GM21423 (cell line): ENCODE results near the gene CHD6.

Source experiments
- ATAC-seq: cut with Tn5 transposase; IDR thresholded peaks from one replicate; pipeline ENCODE4 v1.9.1; 2021; ENCODE audit warnings: mild to moderate bottlenecking, moderate library complexity; ENCODE audit not compliant: unreplicated experiment

CHD6 gene

GRCh38 chr20:41617902-41618806 is at the start of gene CHD6:
Gene CHD6 (minus strand): TSS chr20:41618377. CDS start chr20:41551337, 67,040 bp downstream.
- peak; percentile 99 for ATAC-seq

- no peak for ATAC-seq
Measured at GRCh38 chr20:41664584-41664983, 46.4 kb upstream of the CHD6 start.

- ATAC-seq = no peak
Measured at GRCh38 chr20:41657655-41658054, 39.5 kb upstream of the CHD6 start.

- ATAC-seq = no peak
Measured at GRCh38 chr20:41655962-41656618, 37.9 kb upstream of the CHD6 start.

- ATAC-seq = no peak
Measured at GRCh38 chr20:41654884-41655283, 36.7 kb upstream of the CHD6 start.

GRCh38 chr20:41654292-41654691 is 36.1 kb upstream of the CHD6 start:
- no peak for ATAC-seq

GRCh38 chr20:41650231-41650948 is 32.2 kb upstream of the CHD6 start:
- ATAC-seq = no peak

- ATAC-seq = no peak
Measured at GRCh38 chr20:41649489-41649888, 31.3 kb upstream of the CHD6 start.

GRCh38 chr20:41645372-41645771 is 27.2 kb upstream of the CHD6 start:
- ATAC-seq = no peak

GRCh38 chr20:41643504-41643938 is 25.3 kb upstream of the CHD6 start:
- no peak for ATAC-seq

- ATAC-seq = no peak
Measured at GRCh38 chr20:41639630-41640029, 21.5 kb upstream of the CHD6 start.

GRCh38 chr20:41638456-41638855 is 20.3 kb upstream of the CHD6 start:
- no peak for ATAC-seq

- no peak for ATAC-seq
Measured at GRCh38 chr20:41635158-41635557, 17.0 kb upstream of the CHD6 start.

GRCh38 chr20:41632896-41633295 is 14.7 kb upstream of the CHD6 start:
- no peak for ATAC-seq

GRCh38 chr20:41631826-41632225 is 13.6 kb upstream of the CHD6 start:
- no peak for ATAC-seq

- no peak for ATAC-seq
Measured at GRCh38 chr20:41630846-41631245, 12.7 kb upstream of the CHD6 start.

GRCh38 chr20:41627611-41628244 is 9.6 kb upstream of the CHD6 start:
- ATAC-seq = no peak

- ATAC-seq = no peak
Measured at GRCh38 chr20:41627001-41627495, 8.9 kb upstream of the CHD6 start.

GRCh38 chr20:41623625-41624375 is 5.6 kb upstream of the CHD6 start:
- no peak for ATAC-seq

- no peak for ATAC-seq
Measured at GRCh38 chr20:41622584-41622983, 4.4 kb upstream of the CHD6 start.
